ENCODE results near the gene HDAC5. TPM values are rescaled to one million over a fixed set of nuclear protein-coding genes. Genes with fewer than 3 reads are reported as not detected.
A peak's percentile ranks its signal among the peaks of the same experiment; 100 is the strongest.

Gene HDAC5
- total RNA-seq, 1 donor from 2014 or later: 185 TPM

- H3K27me3 Mint-ChIP-seq (ENCODE audit: unreplicated experiment): peaks cover 7% of the 10 kb centered on the region
- peaks cover 9% of the 10 kb centered on the region for H3K4me1 Mint-ChIP-seq (ENCODE audit: low read depth, unreplicated experiment)
- TF ChIP-seq CTCF (IDR thresholded peaks at IDR 0.05; ENCODE audit: partially characterized antibody, unreplicated experiment): no peak
- peaks cover 6% of the 10 kb centered on the region for H3K9me3 Mint-ChIP-seq (ENCODE audit: unreplicated experiment)
- H3K4me3 Mint-ChIP-seq (ENCODE audit: unreplicated experiment): no peak overlapping the region
- peaks cover 3% of the 10 kb centered on the region for H3K36me3 Mint-ChIP-seq (ENCODE audit: unreplicated experiment)
- no peak overlapping the region for H3K27ac Mint-ChIP-seq (ENCODE audit: unreplicated experiment)
- DNase-seq: no peak
Observed at GRCh38 chr17:44088254-44088653, 35.2 kb downstream of the HDAC5 start.

GRCh38 chr17:44087319-44087718 lies 36.1 kb downstream of the HDAC5 start:
- H3K4me3 Mint-ChIP-seq (ENCODE audit: unreplicated experiment): no peak overlapping the region
- peak overlapping the region; percentile 28 for H3K27ac Mint-ChIP-seq (ENCODE audit: unreplicated experiment)
- peaks cover 7% of the 10 kb centered on the region for H3K27me3 Mint-ChIP-seq (ENCODE audit: unreplicated experiment)
- peaks cover 10% of the 10 kb centered on the region for H3K4me1 Mint-ChIP-seq (ENCODE audit: low read depth, unreplicated experiment)
- H3K36me3 Mint-ChIP-seq (ENCODE audit: unreplicated experiment): peaks cover 3% of the 10 kb centered on the region
- no peak for TF ChIP-seq CTCF (IDR thresholded peaks at IDR 0.05; ENCODE audit: partially characterized antibody, unreplicated experiment)
- no peak for DNase-seq
- peaks cover 9% of the 10 kb centered on the region for H3K9me3 Mint-ChIP-seq (ENCODE audit: unreplicated experiment)

- H3K4me1 Mint-ChIP-seq (ENCODE audit: low read depth, unreplicated experiment): peaks cover 10% of the 10 kb centered on the region
- no peak for TF ChIP-seq CTCF (IDR thresholded peaks at IDR 0.05; ENCODE audit: partially characterized antibody, unreplicated experiment)
- peaks cover 3% of the 10 kb centered on the region for H3K36me3 Mint-ChIP-seq (ENCODE audit: unreplicated experiment)
- H3K27me3 Mint-ChIP-seq (ENCODE audit: unreplicated experiment): peaks cover 6% of the 10 kb centered on the region
- H3K4me3 Mint-ChIP-seq (ENCODE audit: unreplicated experiment): no peak overlapping the region
- H3K27ac Mint-ChIP-seq (ENCODE audit: unreplicated experiment): peak overlapping the region; percentile 64
- peaks cover 12% of the 10 kb centered on the region for H3K9me3 Mint-ChIP-seq (ENCODE audit: unreplicated experiment)
- no peak for DNase-seq
Observed at GRCh38 chr17:44086364-44087311, 36.8 kb downstream of the HDAC5 start.

- Mint-ChIP-seq H3K4me3 (ENCODE audit: unreplicated experiment) (no peak overlapping the region), H3K36me3 (ENCODE audit: unreplicated experiment) (peaks cover 3% of the 10 kb centered on the region), H3K4me1 (ENCODE audit: low read depth, unreplicated experiment) (peaks cover 10% of the 10 kb centered on the region), H3K9me3 (ENCODE audit: unreplicated experiment) (peaks cover 12% of the 10 kb centered on the region), H3K27ac (ENCODE audit: unreplicated experiment) (peak overlapping the region; percentile 70), H3K27me3 (ENCODE audit: unreplicated experiment) (peaks cover 4% of the 10 kb centered on the region)
- no peak for TF ChIP-seq CTCF (IDR thresholded peaks at IDR 0.05; ENCODE audit: partially characterized antibody, unreplicated experiment)
- DNase-seq: no peak
Observed at GRCh38 chr17:44085908-44086307, 37.5 kb downstream of the HDAC5 start.

GRCh38 chr17:44084921-44085320 lies 38.5 kb downstream of the HDAC5 start:
- TF ChIP-seq CTCF (IDR thresholded peaks at IDR 0.05; ENCODE audit: partially characterized antibody, unreplicated experiment): no peak
- H3K36me3 Mint-ChIP-seq (ENCODE audit: unreplicated experiment): peaks cover 3% of the 10 kb centered on the region
- H3K4me1 Mint-ChIP-seq (ENCODE audit: low read depth, unreplicated experiment): peaks cover 10% of the 10 kb centered on the region
- peaks cover 13% of the 10 kb centered on the region for H3K9me3 Mint-ChIP-seq (ENCODE audit: unreplicated experiment)
- no peak overlapping the region for H3K27ac Mint-ChIP-seq (ENCODE audit: unreplicated experiment)
- no peak for DNase-seq
- H3K4me3 Mint-ChIP-seq (ENCODE audit: unreplicated experiment): no peak overlapping the region
- peaks cover 9% of the 10 kb centered on the region for H3K27me3 Mint-ChIP-seq (ENCODE audit: unreplicated experiment)
